ENCODE data around the gene SORCS2. TPM values are rescaled to one million over a fixed set of nuclear protein-coding genes. Genes with fewer than 3 reads are reported as not detected.

Gene SORCS2
- total and polyA plus RNA-seq, 12 donors, result 0.25 to 5.4 (median 2.2) TPM

DNA sequence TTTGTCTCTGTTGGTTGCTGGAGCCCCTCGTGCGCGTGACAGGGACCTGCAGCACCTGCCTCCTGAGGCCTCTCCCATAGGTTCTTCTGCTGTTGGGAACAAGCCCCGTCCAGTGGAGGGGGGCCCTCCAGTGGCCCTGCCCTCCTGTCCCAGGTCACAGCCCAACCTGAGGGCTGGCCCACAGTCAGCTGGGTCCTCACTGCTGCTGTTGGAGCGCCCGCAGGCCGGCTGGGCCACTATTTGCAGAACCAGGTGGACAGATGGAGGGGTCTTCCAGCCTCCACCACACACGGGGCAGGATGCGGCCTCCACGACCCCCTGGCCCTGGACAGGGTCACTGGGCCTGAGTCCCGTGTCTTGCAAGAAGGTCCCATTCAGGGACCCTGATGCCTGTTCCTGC is 293.8 kb downstream of the SORCS2 start:
- DNase-seq, result no peak
- peaks cover 0 to 19% (median 0%) of the 10 kb centered on the region in 7 donors for H3K27me3 ChIP-seq
- ATAC-seq, result no peak
- TF ChIP-seq, protein P1, sequence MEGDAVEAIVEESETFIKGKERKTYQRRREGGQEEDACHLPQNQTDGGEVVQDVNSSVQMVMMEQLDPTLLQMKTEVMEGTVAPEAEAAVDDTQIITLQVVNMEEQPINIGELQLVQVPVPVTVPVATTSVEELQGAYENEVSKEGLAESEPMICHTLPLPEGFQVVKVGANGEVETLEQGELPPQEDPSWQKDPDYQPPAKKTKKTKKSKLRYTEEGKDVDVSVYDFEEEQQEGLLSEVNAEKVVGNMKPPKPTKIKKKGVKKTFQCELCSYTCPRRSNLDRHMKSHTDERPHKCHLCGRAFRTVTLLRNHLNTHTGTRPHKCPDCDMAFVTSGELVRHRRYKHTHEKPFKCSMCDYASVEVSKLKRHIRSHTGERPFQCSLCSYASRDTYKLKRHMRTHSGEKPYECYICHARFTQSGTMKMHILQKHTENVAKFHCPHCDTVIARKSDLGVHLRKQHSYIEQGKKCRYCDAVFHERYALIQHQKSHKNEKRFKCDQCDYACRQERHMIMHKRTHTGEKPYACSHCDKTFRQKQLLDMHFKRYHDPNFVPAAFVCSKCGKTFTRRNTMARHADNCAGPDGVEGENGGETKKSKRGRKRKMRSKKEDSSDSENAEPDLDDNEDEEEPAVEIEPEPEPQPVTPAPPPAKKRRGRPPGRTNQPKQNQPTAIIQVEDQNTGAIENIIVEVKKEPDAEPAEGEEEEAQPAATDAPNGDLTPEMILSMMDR (IDR thresholded peaks at IDR 0.05), result no peak
- H3K27ac ChIP-seq, result no peak overlapping the region
- no peaks in the 10 kb centered on the region for H3K36me3 ChIP-seq
- no peaks in the 10 kb centered on the region for H3K4me1 ChIP-seq
- 78 to 85% methylated on average over 11 of the region's 11 CpGs for WGBS, 2 donors
- no peak overlapping the region for H3K4me3 ChIP-seq
- intact Hi-C loops (cut with DNase I), result no loop called here
- H3K9me3 ChIP-seq, result no peaks in the 10 kb centered on the region

- Histone ChIP-seq H3K36me3 (no peaks in the 10 kb centered on the region), H3K27me3 (peaks cover 0 to 19% (median 0%) of the 10 kb centered on the region in 7 donors), H3K9me3 (peaks cover 0 to 9% (median 0%) of the 10 kb centered on the region in 11 donors), H3K27ac (no peak overlapping the region), H3K4me3 (no peak overlapping the region), H3K4me1 (no peaks in the 10 kb centered on the region)
- TF ChIP-seq, protein P1 (IDR thresholded peaks at IDR 0.05), result no peak
- DNase-seq (no peak), ATAC-seq (no peak)
- 63 to 69% methylated on average over 10 of the region's 10 CpGs for WGBS, 2 donors
- intact Hi-C loops (cut with DNase I), result no loop called here
Measured at GRCh38 chr4:7487502-7487901, 295.2 kb downstream of the SORCS2 start.

GRCh38 chr4:7487998-7488671 is 295.8 kb downstream of the SORCS2 start:
- WGBS, 2 donors, result 75 to 79% methylated on average over 15 of the region's 15 CpGs
- Histone ChIP-seq H3K4me1 (no peaks in the 10 kb centered on the region), H3K36me3 (no peaks in the 10 kb centered on the region), H3K4me3 (no peak overlapping the region), H3K27ac (no peak overlapping the region), H3K9me3 (peaks cover 0 to 13% (median 0%) of the 10 kb centered on the region in 11 donors), H3K27me3 (peaks cover 0 to 19% (median 0%) of the 10 kb centered on the region in 7 donors)
- TF ChIP-seq, protein P1 (IDR thresholded peaks at IDR 0.05), result no peak
- ATAC-seq (no peak), DNase-seq (no peak)
- intact Hi-C loops (cut with DNase I), result no loop called here

DNA sequence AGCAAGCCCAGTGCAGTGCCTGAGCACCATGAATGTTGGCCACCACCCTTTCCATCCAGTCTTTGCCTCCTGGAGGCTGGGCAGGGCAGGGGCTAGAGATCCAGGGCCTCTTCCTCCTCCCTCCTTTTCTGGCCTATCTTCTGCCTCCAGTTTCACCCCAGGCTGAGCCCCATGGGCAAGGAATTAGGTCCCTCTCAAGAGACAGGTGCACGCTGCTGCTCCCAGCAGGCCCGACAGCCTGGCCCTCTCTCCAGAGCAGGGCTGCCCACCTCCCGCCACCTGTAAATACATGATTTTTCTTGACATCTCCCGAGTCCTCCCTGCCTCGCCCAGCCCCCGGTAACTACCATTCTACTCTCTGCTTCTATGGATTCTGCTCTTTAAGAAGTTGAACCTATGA is 299.6 kb downstream of the SORCS2 start:
- no peak overlapping the region for H3K4me3 ChIP-seq
- TF ChIP-seq, protein P1 (IDR thresholded peaks at IDR 0.05), result no peak
- peaks cover 0 to 19% (median 0%) of the 10 kb centered on the region in 7 donors for H3K27me3 ChIP-seq
- no peaks in the 10 kb centered on the region for H3K36me3 ChIP-seq
- ATAC-seq (no peak), DNase-seq (no peak)
- 93 to 98% methylated on average over 6 of the region's 6 CpGs for WGBS, 2 donors
- intact Hi-C loops (cut with DNase I), result no loop called here
- no peak overlapping the region for H3K27ac ChIP-seq
- no peaks in the 10 kb centered on the region for H3K4me1 ChIP-seq
- H3K9me3 ChIP-seq, result peaks cover 0 to 22% (median 0%) of the 10 kb centered on the region in 11 donors
